SKM-1 (cell line): ENCODE data around the gene KRTAP23-1.

ENCODE experiments used
- DNase-seq: peaks from one replicate; lab custom pipeline; 2025; ENCODE audit not compliant: unreplicated experiment; lab: John Stamatoyannopoulos, UW

Gene KRTAP23-1

DNA sequence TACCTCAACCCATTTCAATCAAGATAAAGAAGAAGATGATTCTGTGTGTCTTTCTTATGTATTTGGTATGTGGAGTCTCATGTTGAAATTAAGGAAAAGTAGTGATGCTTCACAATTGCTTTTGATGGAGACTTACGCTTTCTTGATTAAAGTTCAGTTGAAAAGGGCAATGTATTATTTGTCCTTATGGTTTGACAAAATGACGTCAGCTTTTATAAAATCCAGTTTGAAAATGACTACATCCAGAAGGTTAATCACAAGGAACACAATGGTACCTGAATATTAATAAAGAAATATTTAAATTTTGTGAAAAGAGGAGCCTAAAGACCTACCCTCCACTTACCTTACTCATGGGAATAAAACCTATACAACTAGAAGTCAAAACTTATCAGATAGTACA lies 32.7 kb downstream of the KRTAP23-1 start:
- no peak for DNase-seq

DNA sequence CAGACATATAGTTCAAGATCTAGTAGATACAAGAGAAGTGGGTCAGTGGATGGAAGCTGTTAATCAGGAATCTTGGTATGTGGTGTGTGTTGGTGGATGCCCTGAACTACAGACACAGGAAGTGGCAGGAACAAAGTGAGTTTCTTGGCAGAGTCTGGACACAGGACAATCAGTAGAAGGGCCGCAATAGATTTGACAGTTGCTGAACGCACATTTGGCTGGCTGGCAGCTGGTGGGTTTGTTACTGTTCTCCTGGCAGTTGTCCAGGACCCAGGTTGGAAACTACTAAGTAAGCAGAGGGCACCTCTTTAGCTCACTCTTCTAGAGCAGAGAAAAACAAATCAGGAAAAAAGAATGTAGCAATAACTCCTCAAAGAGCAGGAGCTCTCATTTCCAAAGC lies 41.5 kb downstream of the KRTAP23-1 start:
- DNase-seq: no peak

DNA sequence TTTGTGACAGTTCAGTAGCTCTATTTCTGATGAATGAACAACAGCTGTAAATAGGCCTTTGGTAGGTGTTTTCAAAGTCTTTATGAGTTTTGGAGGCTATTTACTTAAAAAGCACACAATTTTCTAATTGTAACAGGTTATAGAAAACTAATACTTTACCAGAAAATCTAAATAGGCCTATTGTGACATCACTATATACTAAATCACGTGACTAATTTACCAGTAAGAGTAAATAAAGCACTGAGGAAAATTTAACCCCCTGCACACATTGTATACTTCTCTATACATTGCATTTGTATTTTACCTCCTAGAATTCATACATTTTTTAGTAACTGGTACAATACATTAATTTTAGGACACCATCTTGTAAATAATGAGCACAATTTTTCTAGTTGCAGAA lies 43.3 kb downstream of the KRTAP23-1 start:
- DNase-seq: no peak
